Neural progenitor cell (in vitro differentiated cells): ENCODE measurements around the gene ISY1.

ENCODE experiments used
- EZH2 ChIP-seq: fragments of 200-600 bp; sonication (generic); IDR thresholded peaks from 2 replicates; pipeline ENCODE4 v1.6.1; 2017; ENCODE audit warnings: antibody characterized with exemption, mild to moderate bottlenecking, moderate library complexity
- EZH2phosphoT487 ChIP-seq: fragments of 200-600 bp; sonication (generic); IDR thresholded peaks from 2 replicates; pipeline ENCODE4 v1.6.1; 2017; ENCODE audit warnings: antibody characterized with exemption
- TF ChIP-seq, protein P1 (sequence below): fragments of 200-600 bp; sonication (generic); IDR thresholded peaks from 2 replicates; pipeline ENCODE4 v1.5.1; 2017; ENCODE audit warnings: antibody characterized with exemption, mild to moderate bottlenecking

DNA sequence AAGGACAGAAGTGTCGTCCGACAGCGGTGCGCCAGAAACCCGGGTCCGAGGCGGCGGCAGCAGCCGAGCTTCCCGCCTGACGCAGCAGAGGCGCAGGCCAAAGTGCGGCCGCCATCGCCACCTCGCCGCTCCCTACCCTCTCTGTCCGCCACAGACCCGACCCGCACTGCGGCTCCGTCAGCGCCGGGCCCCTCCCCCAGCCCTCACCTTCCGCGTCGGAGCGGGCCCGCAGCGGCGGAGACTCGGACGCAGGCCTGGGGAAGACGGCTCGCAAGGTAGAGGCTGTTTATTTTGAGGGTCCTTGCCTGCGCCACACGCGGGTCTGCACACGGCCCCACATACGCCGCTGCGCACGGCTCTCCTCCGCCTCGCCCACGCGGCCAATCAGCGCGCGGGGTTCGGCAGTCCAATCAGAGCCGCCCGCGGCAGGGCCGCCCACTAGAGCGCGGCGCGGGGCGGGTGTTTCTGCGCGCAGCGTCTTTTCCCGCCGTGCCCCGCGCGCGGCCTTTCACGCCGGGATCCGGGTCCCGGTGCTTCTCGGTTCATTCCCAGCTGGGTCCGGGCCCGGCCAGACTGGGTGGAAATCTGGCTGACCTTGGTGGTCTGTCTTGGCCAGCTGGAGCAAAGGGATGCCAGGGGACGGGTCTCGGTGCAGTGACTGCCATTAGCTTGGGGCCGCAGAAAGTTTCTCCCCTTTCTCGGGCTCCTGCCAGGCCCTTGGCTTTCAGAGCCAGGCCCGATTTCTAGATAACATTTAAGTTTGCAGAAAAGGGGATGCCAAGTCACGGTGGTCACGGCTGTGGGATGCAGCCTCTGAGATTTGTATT is 22.9 kb upstream of the ISY1 start, which contains the start of gene CNBP:
- TF ChIP-seq, protein P1, sequence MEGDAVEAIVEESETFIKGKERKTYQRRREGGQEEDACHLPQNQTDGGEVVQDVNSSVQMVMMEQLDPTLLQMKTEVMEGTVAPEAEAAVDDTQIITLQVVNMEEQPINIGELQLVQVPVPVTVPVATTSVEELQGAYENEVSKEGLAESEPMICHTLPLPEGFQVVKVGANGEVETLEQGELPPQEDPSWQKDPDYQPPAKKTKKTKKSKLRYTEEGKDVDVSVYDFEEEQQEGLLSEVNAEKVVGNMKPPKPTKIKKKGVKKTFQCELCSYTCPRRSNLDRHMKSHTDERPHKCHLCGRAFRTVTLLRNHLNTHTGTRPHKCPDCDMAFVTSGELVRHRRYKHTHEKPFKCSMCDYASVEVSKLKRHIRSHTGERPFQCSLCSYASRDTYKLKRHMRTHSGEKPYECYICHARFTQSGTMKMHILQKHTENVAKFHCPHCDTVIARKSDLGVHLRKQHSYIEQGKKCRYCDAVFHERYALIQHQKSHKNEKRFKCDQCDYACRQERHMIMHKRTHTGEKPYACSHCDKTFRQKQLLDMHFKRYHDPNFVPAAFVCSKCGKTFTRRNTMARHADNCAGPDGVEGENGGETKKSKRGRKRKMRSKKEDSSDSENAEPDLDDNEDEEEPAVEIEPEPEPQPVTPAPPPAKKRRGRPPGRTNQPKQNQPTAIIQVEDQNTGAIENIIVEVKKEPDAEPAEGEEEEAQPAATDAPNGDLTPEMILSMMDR: no peak
- TF ChIP-seq EZH2 (no peak), EZH2phosphoT487 (no peak)
